Fibroblast of lung (primary cell): ENCODE data around the gene WDR46.

Experiments
- EZH2 ChIP-seq: IDR thresholded peaks from 2 replicates; pipeline ENCODE4 v1.5.1; 2012; ENCODE audit warnings: low read length, control low read depth, mild to moderate bottlenecking; ENCODE audit errors: missing control alignments
- TF ChIP-seq, protein P1 (sequence below), 2 donors: IDR thresholded peaks in 1 of 2; conservative IDR thresholded peaks in 1 of 2; 1 replicate in 1 of 2; 2 replicates in 1 of 2; pipeline ENCODE4 v1.5.1; 2011 to 2012; ENCODE audit warnings: low read length in 2 of 2, control low read depth in 1 of 2, inconsistent platforms in 1 of 2, low read depth in 1 of 2, mild to moderate bottlenecking in 1 of 2

- TF ChIP-seq, protein P1, sequence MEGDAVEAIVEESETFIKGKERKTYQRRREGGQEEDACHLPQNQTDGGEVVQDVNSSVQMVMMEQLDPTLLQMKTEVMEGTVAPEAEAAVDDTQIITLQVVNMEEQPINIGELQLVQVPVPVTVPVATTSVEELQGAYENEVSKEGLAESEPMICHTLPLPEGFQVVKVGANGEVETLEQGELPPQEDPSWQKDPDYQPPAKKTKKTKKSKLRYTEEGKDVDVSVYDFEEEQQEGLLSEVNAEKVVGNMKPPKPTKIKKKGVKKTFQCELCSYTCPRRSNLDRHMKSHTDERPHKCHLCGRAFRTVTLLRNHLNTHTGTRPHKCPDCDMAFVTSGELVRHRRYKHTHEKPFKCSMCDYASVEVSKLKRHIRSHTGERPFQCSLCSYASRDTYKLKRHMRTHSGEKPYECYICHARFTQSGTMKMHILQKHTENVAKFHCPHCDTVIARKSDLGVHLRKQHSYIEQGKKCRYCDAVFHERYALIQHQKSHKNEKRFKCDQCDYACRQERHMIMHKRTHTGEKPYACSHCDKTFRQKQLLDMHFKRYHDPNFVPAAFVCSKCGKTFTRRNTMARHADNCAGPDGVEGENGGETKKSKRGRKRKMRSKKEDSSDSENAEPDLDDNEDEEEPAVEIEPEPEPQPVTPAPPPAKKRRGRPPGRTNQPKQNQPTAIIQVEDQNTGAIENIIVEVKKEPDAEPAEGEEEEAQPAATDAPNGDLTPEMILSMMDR (conservative IDR thresholded peaks at IDR 0.05 in 1 of 2, IDR thresholded peaks at IDR 0.05 in 1 of 2; ENCODE audit: low read depth in 1 of 2, low read length in 2 of 2) = no peak
- no peak for TF ChIP-seq EZH2
Observed at GRCh38 chr6:33297956-33298772, 9.1 kb upstream of the WDR46 start.
